ENCODE data around the gene CDK8.

The CDK8 gene

GRCh38 chr13:26423629-26424028 is 169.7 kb downstream of the CDK8 start:
- Histone ChIP-seq H3K79me2 (ENCODE audit: insufficient read depth, low read length) (no peaks in the 10 kb centered on the region), H3F3A (ENCODE audit: insufficient read depth) (no peaks in the 10 kb centered on the region), H3K9ac (ENCODE audit: low read length) (no peak overlapping the region), H3K27me3 (ENCODE audit: low read length) (no peaks in the 10 kb centered on the region), H3K27ac (ENCODE audit: low read depth, low read length) (no peak overlapping the region), H4K20me1 (ENCODE audit: low read depth, low read length) (no peaks in the 10 kb centered on the region), H3K9me2 (replicated peaks; ENCODE audit: insufficient read depth, low read length) (no peaks in the 10 kb centered on the region), H3K4me3 (ENCODE audit: insufficient read depth, low read length, poor library complexity, severe bottlenecking) (no peak overlapping the region), H3K4me2 (ENCODE audit: low read depth, low read length, poor library complexity, severe bottlenecking) (no peak overlapping the region), H2AFZ (ENCODE audit: low read depth, low read length, severe bottlenecking) (no peak overlapping the region), H3K9me3 (ENCODE audit: insufficient read depth, low read length) (no peaks in the 10 kb centered on the region), H3K36me3 (ENCODE audit: low read length) (no peaks in the 10 kb centered on the region)
- TF ChIP-seq CTCF (IDR thresholded peaks at IDR 0.05; ENCODE audit: insufficient read depth, low read length, poor library complexity, severe bottlenecking) (no peak), EZH2phosphoT487 (conservative IDR thresholded peaks at IDR 0.05; ENCODE audit: low read length) (no peak)

GRCh38 chr13:26424181-26424580 is 170.3 kb downstream of the CDK8 start:
- H2AFZ ChIP-seq (ENCODE audit: low read depth, low read length, severe bottlenecking), result no peak overlapping the region
- H4K20me1 ChIP-seq (ENCODE audit: low read depth, low read length), result no peaks in the 10 kb centered on the region
- H3K9ac ChIP-seq (ENCODE audit: low read length), result no peak overlapping the region
- H3K27ac ChIP-seq (ENCODE audit: low read depth, low read length), result no peak overlapping the region
- no peak overlapping the region for H3K4me3 ChIP-seq (ENCODE audit: insufficient read depth, low read length, poor library complexity, severe bottlenecking)
- no peaks in the 10 kb centered on the region for H3K79me2 ChIP-seq (ENCODE audit: insufficient read depth, low read length)
- H3K27me3 ChIP-seq (ENCODE audit: low read length), result no peaks in the 10 kb centered on the region
- H3K9me3 ChIP-seq (ENCODE audit: insufficient read depth, low read length), result no peaks in the 10 kb centered on the region
- no peak for TF ChIP-seq EZH2phosphoT487 (conservative IDR thresholded peaks at IDR 0.05; ENCODE audit: low read length)
- no peak for TF ChIP-seq CTCF (IDR thresholded peaks at IDR 0.05; ENCODE audit: insufficient read depth, low read length, poor library complexity, severe bottlenecking)
- no peaks in the 10 kb centered on the region for H3K9me2 ChIP-seq (replicated peaks; ENCODE audit: insufficient read depth, low read length)
- H3K36me3 ChIP-seq (ENCODE audit: low read length), result no peaks in the 10 kb centered on the region
- no peak overlapping the region for H3K4me2 ChIP-seq (ENCODE audit: low read depth, low read length, poor library complexity, severe bottlenecking)
- no peaks in the 10 kb centered on the region for H3F3A ChIP-seq (ENCODE audit: insufficient read depth)

- no peaks in the 10 kb centered on the region for H3K9me3 ChIP-seq (ENCODE audit: insufficient read depth, low read length)
- H3K4me3 ChIP-seq (ENCODE audit: insufficient read depth, low read length, poor library complexity, severe bottlenecking), result no peak overlapping the region
- no peaks in the 10 kb centered on the region for H3K9me2 ChIP-seq (replicated peaks; ENCODE audit: insufficient read depth, low read length)
- no peaks in the 10 kb centered on the region for H4K20me1 ChIP-seq (ENCODE audit: low read depth, low read length)
- no peak overlapping the region for H3K4me2 ChIP-seq (ENCODE audit: low read depth, low read length, poor library complexity, severe bottlenecking)
- H3K79me2 ChIP-seq (ENCODE audit: insufficient read depth, low read length), result no peaks in the 10 kb centered on the region
- no peaks in the 10 kb centered on the region for H3K36me3 ChIP-seq (ENCODE audit: low read length)
- no peaks in the 10 kb centered on the region for H3F3A ChIP-seq (ENCODE audit: insufficient read depth)
- TF ChIP-seq EZH2phosphoT487 (conservative IDR thresholded peaks at IDR 0.05; ENCODE audit: low read length), result no peak
- TF ChIP-seq CTCF (IDR thresholded peaks at IDR 0.05; ENCODE audit: insufficient read depth, low read length, poor library complexity, severe bottlenecking), result no peak
- H3K27me3 ChIP-seq (ENCODE audit: low read length), result no peaks in the 10 kb centered on the region
- no peak overlapping the region for H2AFZ ChIP-seq (ENCODE audit: low read depth, low read length, severe bottlenecking)
- no peak overlapping the region for H3K9ac ChIP-seq (ENCODE audit: low read length)
- H3K27ac ChIP-seq (ENCODE audit: low read depth, low read length), result no peak overlapping the region
These were observed 171.8 kb downstream of the CDK8 start for GRCh38 chr13:26425443-26426358.
